Non-pigmented ciliary epithelial cell (primary cell): ENCODE results near the gene MTUS2.

Experiments
- DNase-seq: peaks from one replicate; pipeline ENCODE4 v3.0.0-alpha.2; 2010; ENCODE audit warnings: low read depth

MTUS2 gene

DNA sequence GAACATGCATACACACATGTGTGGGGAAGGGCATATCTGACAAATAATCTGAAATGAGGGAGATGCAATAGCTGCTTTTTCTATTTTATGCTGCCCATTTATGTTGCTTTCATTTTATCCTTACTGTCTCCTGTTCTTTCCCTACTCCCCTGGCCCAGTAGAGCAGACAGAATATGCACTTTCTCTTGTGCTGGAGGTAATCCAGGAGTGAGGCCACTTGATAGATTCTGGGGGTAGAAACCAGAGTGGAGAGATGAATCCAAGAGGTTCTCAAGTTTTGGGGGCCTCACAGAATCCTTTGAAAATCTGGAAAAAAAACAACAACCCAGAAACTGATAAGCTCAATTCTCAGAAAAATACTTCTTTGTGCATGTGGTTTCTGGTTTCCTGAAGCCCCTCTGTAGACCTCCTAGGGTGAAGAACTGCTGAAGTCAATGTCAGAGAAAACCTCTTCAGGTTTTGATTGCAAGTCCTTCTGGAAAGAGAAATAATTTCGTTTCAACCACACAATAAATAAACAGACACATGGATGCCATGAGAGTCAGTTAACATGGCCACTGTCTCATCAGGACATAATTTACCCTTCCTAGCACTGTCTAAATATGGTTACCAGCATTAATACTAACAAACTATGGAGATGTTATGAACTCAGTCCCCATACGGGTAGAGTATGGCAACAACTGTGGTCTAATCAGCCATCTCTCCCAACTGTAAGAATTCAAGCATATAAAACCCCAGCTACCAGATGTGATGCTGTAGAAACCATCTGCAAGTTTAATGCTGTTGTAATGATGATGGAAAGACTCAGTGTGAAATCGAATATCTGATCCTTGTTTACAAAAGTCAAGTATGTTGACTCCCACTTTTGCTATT is 419.8 kb downstream of the MTUS2 start:
- no peak for DNase-seq

DNA sequence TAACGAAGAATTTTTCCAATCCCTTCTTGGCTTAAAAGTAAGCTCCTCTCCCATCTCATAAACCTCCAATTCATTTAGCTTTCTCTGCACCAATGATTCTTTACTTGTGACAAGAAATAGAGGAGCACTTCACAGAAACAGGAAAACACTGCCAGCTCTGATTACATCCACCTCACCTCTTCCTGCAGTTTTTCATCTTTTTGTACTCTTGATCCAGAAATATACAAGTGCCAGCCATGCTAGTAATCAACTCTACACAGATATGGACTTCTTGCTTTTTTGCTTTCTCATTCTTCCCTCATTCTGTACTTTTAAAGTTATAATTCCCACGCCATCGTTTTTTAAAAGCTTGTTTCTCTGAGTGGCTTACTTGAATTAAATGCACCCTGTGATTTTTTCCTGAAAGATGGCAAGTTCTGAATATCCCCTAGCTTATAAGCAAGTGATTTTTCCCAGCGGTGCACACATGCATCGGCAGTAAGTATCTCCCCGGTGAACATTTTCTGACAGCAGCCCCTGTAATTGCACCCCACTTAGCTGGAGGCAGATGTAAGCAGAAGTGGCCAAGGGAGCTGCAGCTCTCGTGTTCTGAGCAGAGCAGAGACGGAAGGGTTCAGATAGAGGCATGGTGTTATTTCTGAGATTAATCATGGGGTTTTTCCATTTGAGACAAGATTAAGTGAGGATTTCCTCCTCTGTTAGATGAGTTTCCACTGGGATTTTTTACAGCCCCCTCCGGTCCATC is 434.7 kb downstream of the MTUS2 start:
- no peak for DNase-seq

DNA sequence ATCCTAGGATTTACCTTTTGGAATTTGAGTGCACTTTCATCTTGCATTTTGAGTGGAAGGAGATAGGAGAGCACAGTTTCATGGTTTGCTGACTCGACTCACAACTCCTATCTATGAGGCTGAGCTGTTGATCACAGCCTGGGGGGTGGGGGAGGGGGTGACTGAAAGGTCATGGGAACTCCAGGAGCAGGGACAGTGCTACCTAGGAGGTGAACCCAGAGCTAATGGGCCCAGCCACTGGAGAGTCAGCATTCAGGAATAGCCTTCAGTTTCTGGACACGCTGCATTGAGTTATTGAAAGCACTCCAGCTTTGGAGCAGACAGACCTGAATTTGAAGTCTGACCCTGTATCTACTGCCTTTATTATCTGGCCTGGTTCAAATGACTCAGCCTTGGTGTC is 435.4 kb downstream of the MTUS2 start:
- no peak for DNase-seq

DNA sequence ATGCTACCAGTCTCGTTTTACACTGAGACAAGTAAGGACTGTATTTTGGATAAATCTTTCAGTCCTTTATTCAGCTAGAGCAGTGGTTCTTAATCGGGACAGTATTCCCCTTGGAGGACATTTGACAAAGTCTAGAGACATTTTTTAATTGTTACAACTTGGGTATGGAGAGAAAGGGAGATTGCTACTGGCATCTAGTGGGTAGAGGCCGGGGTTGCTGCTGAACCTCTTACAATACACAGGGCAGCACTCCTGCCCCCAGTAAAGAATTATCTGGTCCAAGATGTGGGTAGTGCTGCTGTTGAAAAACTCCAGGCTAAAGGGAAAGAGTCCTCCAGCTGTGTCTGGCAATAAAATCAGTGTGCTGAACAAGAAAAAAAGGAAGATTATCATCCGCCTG is 440.5 kb downstream of the MTUS2 start:
- DNase-seq = no peak

DNA sequence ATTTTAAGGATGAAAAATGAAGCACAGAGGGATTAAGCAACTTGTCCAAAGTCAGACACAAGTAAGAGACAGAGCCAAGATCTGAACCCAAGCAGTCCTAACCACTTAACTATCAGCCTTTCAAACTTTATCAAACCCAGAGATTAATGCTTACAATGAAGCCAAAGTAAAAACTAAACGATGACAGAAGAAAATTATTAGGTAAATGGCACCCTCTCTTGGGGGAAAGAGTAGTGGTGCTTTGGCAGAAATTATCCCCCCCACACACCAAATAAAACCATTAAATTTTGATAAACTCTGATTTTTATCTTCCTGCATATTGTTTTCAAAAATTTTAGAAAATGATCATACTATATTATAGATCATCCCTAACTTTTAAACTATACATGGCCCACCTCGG is 446.1 kb downstream of the MTUS2 start:
- DNase-seq = no peak

DNA sequence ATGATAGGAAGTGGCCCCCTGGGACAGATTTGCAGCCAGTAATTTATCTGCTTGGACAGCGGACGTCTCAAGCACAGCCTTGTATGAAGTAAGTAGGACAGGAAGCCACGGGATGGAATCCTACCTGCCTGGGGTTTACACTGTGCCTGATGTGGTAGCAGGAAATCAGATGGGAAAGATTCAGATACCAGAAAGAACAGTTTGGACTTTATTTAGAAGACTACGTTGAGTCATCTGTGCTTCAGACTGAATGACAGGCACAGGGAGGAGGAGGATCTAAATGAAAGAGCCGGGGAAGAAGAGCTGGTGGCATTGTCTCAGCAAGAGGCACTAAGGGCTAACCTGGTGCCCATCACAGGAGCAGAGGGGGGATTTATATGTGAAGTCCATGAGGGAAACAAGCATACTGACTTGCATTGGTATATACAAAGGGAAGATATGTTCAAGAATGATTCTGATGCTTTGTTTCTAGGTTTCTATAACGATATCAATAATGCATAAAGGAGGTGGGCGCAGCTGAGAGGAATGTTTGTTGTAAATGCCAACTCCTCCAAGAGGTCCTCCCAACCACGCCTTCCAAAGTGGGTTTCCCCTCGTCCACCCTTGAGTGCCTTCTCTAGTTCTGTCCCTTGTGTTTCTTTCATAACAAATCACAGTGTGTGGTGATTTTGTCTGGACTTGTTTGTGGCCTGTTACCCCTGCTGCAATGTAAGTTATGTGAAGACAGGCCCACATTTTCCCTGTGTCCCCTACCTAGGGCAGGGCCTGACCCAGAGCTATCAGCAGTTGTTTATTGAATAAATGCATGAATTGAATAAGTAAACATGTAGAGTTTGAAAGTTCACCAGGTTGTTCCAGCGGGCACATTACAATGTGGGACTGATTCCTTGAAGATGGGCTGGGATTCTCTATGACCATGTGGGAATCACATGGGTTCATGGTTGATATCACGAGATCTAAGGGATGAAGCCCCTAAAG is 446.9 kb downstream of the MTUS2 start:
- DNase-seq = no peak

DNA sequence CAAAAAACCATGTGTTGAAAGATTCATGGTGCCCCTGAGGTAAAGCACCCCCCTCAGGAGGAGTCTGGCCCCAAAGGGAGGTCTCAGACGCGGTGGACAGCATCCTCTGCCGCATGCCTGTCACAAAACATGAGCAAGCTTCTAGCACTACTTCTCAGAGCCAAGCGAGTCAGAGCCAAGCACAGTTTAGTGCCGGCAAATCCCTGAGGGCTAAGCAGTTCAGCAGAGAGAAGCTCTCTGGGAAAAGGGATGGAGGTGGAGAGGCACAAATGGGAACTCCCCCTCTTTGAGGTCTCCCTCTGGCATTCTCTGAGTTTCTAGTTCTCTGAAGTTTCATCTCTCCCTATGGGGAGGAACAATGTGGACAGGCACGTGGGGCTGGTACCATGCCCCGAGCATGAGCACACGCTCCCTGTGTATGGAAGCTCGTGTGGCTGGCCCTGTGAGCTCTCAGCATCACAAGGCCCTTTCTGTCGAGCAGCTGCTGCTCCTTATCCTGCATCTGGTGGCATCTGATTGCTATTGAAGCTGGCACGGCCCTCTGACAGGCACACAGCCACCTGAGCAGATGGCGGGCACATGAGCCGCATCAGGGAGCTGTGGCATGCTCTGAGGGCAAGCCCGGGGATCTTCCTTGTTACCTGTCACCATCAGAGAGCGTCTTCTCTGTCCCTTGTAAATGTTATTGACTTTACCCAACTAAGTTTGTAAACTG is 450.3 kb downstream of the MTUS2 start:
- DNase-seq = no peak

DNA sequence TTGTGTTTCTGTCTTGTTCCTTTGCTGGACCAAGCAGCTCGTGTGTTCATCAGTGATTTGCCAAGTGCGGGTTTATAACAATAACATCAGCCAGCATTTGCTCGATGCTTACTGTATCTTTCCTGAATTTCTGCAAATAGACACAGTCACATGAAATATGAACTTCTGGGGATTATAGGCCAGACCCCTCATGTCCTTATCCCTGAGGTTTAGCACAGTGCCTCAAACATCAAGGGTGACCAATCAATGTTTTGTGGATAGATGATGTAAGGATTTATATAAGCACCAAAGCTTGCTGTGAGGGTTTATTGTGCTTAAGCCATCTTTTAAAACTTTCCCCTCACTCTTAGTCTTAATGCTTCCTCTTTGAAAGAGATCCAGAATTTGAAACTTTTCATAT is 451.5 kb downstream of the MTUS2 start:
- DNase-seq = no peak

DNA sequence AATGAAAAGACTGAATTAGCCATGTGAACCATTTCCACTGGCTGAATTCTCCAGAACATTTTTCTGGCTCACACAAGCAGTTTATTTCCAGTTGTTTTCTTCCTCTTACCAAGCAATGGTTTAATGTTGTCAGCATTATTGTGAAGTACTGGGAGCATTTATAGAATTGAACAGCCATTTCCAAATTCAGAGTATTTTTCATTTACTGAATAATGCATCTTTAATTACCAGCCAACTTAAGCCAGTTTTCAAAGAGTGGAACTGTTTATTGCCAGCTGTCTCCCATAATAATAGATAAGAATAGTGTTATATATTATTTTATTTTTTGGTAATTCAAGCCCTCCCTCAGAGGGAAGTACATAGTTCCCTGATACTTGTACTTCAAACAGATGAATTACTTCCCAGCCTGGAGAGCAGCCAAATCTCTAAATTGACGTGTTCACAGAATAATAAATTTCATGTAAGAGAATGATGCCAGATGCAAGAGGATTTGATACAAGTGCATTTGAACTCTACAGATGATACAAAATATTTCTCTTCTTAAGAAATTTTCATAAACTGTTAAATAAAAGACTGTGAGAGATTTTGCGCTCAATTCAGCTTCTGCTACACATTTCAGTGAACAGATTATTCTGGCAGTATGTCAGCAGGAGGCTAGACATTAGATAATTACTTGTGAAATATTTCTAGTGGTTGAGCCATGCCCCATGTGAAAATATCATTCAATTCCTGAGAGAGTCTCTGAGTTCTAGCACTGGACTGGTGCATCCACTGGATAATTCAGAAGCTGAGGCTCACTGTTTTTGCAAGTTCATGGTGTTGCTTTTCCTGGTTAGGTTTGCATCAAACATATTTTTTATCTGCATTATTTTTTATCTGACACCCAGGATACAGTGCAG is 459.5 kb downstream of the MTUS2 start:
- DNase-seq = no peak

DNA sequence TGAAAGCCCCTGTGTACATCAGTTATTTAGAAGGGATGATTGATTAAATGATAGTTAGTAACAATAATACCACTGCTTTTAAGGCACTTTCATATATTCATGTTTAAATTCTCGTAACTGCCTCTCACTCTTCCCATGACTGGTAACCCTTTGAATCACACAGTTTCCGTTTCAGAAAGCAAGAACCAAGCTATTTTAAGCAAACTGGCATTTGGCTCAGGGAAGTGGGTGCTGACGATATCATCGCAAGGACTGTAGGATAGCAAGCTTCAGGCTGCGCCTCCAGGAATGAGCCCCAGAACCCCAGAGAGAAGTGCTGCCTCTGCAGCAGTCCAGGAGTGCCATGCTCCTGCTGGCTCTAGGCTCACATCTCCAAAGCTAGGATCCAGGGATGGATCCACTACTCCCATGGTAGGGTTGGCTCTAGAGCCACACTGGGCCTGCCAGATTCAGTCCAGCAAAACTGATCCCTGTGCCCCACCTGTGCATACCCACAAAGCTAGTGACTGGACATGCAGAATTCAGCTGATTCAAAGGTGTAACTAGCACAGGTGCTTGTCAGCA is 461.9 kb downstream of the MTUS2 start:
- DNase-seq = no peak

DNA sequence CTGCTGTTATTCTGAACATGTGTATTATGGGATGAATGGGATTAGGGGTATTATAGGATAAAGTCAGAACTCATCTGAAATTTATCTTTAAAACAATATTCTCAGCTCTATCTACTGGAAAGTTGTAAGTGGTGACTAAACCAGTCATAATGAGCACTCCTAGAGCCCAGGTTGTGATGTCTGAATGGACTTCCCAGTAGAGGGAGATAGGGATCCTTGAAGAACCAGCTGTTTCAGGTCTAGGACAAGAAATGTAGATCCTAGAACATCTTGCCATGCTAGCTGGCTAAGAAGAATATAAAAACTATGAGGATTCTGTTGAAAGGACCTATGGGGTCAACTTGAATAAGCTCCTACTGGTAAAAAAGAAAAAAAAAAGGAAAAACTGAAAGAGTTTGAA is 464.6 kb downstream of the MTUS2 start:
- DNase-seq = no peak

DNA sequence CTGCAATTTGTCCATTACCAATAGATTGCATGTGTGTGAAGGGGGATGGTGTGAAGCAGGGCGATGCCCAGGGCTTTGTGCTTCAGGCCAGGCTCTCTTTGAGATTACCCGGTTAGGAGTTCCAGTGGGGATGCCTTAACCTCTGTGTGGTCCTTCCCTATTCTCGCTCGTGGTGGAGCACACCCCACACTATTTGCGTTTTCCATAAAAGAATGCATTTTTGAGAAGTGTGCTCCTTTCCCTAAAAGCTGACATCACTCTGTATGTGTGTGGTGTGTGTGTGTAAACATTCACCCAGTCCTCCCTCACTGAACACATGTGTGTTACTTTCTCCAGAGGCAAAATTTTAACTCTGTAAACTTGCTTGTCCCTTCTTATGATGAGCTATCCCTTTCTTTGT is 467.1 kb downstream of the MTUS2 start:
- no peak for DNase-seq

DNA sequence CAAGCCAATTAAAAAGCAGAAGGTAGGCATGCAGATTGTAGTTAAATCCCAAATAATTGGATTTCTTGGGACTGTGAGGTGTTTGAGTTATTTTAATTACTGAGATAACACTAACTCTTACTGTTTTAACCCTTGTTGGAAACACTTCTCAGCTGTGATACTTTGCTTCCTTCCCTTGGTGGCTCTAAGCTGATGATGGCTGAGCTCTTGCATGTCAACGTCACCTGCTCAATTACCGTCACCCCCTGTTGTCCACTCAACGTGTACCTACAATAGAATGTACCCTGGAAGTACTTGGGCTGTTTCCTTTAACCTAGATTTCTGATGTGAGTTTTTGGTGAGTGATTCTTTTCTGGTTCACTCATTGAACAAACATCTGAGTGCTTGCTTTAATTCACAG is 471.9 kb downstream of the MTUS2 start:
- DNase-seq = no peak

DNA sequence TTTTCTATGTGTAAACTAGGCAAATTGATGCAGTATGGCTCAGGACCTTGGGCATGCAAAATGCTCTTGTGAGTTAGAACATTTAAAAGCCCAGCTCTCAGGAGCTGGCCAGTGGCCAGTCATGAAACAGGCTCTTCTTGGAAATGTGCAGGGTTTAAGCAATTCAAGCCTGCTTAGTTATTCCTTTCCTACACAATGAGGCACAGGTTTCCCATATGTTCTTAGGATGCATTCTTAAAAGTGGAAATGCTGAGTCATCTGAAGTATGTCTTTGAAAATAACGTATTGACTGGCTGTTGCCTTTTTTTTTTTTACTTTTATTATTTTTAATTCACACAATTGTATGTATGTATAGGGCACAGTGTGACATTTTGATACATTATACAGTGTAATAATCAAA is 474.7 kb downstream of the MTUS2 start:
- DNase-seq = no peak

DNA sequence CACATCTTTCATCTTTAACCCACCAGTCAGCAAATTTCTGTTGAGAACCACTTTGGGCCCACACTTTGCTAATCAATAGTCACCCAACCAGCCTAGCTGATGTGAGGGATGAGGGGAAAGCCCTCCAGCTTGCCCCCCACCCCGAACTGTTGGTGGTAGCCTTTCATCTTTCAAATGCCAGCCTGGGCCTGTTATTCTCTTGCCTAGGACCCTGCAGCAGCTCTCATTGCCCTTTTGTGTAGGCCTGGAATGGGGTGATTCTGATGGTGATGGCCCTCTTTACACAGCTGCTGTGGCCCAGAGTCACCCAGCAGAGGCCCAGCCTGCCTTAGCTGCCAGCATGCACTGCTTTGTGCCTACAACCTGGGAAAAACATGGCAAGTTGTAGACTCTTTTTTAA is 480.9 kb downstream of the MTUS2 start:
- no peak for DNase-seq

DNA sequence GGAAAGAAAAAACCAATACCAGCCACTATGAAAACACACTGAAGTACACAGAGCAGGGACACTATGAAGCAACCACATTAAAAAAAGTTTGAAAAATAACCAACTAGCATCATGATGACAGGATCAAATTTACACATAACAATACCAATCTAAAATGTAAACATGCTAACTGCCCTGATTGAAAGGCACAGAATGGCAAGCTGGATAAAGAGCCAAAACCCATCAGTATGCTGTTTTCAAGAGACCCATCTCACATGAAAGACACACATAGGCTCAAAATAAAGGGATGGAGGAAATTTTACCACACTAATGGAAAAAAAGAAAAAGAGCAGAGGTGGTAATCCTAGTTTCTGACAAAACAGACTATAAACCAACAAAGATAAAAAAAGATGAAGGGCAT is 484.0 kb downstream of the MTUS2 start:
- no peak for DNase-seq

DNA sequence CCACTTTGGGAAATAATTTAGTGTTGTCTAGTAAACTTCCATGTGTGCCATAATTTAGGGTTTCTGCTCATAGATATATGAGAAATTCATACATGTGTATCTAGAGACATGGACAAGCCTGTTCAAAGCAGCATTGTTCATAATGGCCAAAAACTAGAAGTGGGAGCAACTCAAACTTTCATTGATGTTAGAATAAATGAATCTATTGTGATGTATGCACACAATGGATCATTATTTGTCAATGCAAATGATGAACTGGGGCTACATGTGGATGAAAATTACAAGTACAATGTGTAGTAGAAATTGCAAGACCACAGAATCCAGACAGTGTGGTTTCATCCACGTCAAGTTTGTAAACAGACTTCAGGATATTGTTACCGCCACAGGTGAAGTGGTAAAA is 490.7 kb downstream of the MTUS2 start:
- no peak for DNase-seq

DNA sequence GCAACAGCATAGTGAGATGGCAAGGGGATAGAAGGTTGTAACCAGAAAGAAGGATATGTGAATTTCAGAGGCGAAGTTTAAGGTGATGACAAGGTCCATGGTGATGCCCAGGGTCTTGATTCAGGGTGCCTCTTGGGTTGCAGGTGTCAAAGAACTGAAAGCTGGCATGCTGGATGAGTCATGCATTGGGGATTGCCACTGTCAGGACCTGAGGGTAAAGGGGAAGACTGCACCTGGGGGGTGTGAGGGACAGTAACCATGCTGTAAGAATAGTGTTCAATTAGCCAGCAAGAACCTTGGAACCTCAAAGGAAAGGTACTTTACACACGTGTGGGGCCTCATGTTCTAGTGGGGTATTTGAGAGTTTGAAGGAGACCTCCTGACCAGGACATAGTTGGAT is 495.7 kb downstream of the MTUS2 start:
- DNase-seq = no peak

DNA sequence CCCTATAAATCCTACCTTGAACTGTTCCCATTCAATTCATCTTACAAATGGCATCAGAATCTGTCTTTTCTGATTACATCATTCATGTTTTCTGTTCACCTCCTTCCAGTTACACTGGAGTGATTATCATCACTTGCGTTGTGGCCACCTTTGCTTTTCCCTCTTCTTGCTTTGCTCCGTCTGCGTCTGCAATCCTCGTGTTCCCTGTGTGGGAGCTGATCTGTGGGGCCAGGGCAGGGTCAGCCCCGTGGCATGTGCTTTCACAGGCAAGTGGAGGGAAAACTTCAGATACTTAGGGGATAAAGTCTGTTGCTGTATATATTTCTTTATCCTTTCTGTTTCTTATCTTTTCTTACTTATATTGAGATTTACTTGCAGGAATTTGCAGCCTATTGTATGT is 497.7 kb downstream of the MTUS2 start:
- no peak for DNase-seq

DNA sequence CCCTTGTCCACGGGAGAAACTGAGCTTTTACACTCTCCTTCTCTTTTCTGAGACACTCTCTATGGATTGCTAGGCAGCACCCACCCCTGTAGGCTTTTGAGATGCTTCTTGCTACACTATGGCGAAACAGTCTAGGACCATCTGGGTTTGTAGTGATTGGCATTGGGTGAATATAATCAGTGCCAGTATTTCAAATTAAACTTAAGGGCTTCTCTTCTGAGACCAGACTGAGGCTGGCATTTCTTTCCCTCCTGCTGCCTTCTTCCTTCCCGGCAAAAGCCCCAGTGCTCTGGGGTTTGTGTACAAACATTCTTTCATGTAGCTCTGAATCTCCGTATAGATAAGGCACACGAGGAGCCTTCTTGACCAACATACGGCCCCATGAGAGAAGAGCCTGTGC is 498.6 kb downstream of the MTUS2 start:
- no peak for DNase-seq
